Dermis blood vessel endothelial cell (primary cell): Measurements from ENCODE around the gene CTRL. TPM values are rescaled to one million over a fixed set of nuclear protein-coding genes. Genes with fewer than 3 reads are reported as not detected.

Experiments
- DNase-seq: peaks from one replicate; pipeline ENCODE4 v3.0.0; 2010
- total RNA-seq: library from RNA; depleted of rRNA; stranded (reverse); fragments of >200 nt; gene quantifications from 2 replicates; pipeline ENCODE4 v1.2.3, GENCODE V29; 2014

CTRL gene
- total RNA-seq, 1 donor from 2014 or later = 0.17 TPM

GRCh38 chr16:67962135-67962534 lies 30.5 kb upstream of the CTRL start:
- DNase-seq = no peak

GRCh38 chr16:67961551-67961957 lies 29.9 kb upstream of the CTRL start:
- no peak for DNase-seq

DNA sequence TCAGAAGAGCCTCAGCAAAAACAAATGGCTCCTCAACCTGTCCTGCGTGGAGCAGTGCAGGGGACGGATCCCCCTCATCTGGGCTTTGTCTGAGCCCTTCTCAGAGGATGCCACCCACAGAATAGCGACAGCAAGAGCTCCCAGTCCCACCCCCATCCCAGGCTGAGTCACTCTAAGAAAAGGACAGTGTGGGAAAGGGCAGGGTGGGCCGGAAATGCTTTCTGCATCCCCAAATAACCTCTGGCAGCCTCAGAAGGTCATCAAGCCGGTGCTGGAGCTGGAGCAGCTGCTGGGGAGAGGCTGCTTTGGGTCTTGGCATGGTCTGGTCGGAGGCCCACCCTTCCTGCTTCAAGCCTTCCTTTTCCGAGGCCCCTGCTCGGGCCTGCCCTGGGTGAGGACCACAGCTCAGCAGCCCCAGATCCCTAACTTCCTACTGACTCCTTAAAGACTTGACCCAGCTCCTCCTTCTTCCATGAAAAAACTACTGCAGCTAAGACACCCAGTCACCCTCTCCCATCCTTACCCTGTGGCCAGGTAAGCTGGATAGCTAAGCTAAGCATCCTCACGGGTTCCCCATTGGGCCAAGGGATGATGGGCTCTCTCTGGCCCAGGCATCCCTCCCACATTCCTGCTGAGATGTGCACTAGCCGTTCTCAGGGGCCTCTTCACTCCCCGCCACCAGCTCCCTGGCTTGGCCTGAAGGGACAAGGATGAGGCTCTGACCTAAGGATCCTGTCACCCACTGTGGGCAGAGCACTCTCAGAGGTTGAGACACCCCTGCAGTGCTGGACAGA lies 28.1 kb upstream of the CTRL start:
- DNase-seq = no peak

GRCh38 chr16:67957622-67958021 lies 26.0 kb upstream of the CTRL start:
- DNase-seq = no peak

DNA sequence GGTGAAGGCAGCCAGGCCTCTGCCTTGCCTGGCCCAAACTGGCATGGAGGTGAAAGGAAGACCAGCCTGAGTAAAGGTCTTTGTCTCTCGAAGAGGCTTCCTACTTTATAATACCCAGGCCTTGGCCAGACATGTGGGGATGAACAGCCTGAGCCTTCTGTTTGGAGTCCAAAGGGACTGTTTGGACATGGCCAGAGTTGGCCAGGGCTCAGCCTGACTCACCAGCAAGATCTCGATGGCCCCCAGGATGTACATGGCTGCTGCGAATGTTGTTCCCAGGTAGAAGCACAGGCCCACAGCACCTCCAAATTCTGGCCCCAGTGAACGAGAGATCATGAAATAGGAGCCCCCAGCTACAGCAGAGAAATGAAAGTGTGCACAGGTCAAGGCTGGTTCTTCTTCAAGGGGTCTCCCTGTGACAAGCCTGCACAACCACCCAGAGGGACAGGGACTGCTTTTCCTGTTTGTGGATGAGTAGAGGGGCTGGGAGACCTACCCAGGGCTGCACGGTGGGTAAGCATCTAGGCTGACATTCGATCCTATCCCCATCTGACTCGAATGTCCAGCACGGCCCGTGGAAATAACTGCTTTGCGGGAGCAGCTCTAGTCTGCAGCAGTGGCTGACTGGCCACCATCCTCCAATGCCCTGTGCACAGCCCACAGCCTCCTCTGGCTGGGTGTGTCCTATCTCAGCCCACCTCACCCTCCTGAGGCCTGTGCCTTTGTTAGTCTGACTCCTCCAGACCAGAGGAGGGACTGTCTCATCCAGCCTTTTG lies 22.9 kb upstream of the CTRL start:
- DNase-seq = no peak

DNA sequence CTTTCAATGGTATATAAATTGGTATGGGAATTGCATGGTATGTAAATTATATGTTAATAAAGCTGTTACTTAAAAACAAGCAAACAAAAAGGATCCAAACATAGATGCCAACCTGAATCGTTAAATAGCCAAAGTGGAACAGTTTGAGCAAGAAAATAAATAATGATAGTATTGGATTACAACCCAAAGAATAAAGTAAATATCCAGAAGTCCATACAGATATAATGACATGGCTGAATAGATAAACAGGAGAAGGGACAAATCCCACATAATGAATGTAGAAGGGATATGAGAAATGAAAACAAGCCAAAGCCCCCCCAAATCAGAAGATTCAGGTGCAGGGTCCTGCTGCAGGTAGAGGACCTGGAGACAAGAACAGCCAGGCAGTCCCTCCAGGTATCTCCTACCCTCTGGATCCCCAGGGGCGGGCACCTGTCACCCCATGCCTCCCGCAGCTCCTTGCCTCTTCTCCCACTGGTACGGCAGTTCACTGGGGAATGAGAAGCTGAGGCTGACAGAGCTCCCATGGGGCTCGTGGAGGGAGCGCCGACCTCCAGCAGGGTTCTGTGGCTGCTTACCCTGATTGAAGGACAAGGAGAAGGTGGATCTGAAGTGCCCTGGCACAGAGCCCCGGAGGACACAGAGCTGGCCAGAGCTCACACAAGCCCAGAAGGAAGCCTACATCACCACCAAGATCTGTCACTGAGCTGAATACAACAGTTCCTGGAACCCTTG lies 22.1 kb upstream of the CTRL start:
- DNase-seq = no peak

DNA sequence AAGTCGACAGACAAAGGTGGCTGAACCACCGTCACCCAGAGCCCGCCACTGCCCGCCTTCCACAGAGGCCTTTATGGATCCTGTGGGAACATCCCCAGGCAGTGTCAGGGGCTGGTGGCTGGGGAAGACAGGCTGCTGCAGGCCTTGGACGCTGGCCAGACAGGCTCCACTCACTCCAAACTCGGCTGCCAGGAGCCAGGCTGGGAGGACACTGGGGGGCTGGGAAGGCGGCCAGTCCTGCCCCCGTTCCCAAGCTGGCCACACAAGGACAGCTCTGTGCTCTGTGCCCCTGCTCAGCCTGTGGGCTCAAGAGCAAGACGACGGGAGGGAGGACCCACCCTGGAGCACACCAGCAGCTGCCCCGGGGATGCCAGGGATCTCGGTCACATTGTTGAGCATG lies 19.8 kb upstream of the CTRL start:
- DNase-seq = no peak

DNA sequence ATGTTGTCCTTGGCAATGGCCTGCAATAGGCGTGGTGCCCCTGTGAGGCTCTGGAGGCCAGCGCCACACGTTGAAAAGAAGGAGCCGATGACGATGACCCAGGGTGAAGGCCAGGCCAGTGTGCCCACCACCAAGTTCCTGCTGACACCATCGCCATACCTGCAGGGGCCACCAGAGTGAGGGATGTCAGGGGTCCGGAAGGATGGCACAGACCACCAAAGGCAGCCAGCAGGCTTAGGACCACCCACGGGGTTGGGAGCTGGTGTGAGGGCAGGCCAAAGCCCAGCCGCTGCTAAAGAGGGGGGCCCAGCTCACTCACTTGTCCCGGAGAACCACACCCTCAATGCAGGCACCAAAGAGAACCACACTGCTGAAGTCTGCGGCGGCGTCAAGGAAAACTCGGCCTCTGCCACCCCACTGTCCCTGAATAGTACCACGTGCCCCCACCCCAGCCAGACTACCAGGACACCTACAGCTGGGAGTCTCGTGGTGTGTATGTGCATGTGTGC lies 18.7 kb upstream of the CTRL start:
- DNase-seq = no peak

DNA sequence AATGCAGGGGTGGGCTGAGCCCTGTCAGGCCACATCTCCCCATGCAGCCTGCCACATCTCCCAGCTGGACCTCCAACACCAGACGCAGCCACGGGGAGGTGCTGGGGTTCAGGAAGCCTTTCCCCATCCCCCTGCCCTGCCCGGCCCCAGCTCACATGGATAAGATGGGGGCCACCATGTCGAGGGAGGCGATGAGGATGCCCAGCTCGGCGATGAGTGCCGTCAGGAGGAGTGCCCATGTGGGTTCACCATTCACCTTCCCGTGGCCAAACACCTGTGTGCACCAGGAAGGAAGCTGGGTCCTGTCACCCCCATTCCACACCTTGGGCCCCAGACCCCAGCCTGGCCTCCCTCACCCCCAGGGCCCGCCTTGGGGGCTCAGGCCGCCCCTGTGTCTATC lies 18.0 kb upstream of the CTRL start:
- no peak for DNase-seq

DNA sequence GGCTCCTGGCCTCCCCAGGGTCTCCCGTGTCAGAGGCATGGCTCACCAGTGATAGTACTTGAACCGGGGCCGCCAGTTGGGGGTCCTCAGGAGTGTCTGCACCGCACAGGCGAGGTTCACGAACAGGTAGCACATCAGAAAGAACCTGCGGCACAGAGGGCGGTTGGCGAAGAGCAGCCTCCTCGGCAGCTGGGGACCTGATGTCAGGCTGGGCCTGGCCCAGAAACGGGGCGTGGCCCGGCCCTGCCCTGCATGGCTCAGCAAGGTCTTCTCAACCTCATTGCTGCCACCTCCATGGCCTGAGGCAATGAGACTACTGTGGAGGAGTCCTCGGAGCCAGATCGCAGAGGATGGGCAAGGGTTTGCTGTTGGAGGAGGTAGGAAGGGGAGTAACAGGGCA lies 16.4 kb upstream of the CTRL start:
- no peak for DNase-seq

DNA sequence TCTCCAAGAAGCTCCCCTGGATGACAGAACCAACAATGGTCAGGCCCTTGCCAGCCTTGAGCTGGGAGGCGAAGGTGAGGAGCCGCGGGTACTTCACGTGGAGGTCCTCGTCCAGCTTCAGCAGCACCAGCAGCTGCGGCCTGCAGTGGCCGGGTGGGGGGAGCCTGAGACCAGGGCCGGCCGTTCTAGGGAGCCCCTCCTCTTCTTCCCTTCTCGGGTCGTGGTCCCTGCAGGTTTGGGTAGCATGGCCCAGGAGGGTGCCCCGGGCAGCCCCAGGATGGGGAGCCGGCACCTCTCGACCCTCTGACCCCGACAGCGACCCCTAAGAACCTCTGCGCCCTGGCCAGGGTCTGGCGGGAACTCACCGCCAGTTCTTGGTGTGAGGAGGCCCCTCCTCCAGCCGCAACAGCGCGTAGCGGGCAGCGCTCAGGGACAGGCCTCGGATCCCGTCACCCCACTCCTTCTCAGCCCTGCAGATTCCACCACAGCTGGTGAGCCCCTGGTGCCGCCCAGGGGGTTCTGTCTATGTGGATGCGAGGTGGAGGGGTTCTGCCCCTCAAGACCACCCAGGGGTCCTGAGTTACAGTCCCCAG lies 15.4 kb upstream of the CTRL start:
- DNase-seq = no peak

DNA sequence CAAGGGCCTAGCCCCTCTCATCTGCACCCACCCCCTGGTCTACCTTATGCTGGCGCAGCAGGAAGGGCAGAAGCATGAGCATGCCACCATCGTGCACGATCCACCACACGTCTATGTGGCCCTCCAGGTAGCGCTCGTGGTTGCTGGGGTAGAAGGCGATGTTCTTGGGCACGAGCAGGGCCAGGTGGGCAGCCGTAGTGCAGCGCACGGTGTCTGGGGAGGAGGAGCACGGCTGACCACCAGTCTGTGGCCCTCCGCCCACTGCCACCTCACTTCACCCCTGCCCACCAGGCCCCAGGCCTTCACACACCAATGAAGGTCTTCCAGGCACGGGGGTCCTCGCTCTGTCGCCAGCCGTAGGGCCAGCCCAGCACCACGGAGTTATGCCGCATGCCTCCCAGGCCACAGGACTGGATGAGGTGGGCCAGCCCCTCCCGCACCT lies 14.5 kb upstream of the CTRL start:
- no peak for DNase-seq

DNA sequence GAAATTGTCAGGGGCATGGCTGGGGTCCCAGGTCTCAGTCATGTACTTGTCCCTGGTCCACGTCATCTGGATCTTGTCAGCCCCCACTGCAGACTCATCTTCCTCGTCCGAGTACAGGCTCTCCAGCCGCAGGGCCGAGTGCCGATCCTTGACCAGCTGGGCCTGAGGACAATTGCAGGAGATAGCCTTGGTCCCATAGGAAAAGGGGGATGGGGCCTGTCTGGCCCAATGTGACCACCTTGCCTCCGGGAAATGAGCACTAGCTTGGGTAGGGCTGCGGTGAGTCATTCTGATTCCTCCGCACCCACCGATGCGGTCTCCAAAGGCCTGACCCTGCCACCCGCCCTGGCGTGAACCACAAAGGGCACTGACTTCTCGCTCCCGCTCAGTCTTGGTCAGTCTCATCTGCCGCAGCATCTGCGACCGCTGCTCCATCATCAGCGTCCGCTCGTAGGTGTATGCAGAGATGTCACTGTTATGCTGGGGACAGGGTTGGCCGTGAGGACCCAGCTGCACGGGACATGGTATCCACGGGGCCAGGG lies 13.8 kb upstream of the CTRL start:
- DNase-seq = no peak

GRCh38 chr16:67944690-67945391 lies 13.2 kb upstream of the CTRL start:
- no peak for DNase-seq

DNA sequence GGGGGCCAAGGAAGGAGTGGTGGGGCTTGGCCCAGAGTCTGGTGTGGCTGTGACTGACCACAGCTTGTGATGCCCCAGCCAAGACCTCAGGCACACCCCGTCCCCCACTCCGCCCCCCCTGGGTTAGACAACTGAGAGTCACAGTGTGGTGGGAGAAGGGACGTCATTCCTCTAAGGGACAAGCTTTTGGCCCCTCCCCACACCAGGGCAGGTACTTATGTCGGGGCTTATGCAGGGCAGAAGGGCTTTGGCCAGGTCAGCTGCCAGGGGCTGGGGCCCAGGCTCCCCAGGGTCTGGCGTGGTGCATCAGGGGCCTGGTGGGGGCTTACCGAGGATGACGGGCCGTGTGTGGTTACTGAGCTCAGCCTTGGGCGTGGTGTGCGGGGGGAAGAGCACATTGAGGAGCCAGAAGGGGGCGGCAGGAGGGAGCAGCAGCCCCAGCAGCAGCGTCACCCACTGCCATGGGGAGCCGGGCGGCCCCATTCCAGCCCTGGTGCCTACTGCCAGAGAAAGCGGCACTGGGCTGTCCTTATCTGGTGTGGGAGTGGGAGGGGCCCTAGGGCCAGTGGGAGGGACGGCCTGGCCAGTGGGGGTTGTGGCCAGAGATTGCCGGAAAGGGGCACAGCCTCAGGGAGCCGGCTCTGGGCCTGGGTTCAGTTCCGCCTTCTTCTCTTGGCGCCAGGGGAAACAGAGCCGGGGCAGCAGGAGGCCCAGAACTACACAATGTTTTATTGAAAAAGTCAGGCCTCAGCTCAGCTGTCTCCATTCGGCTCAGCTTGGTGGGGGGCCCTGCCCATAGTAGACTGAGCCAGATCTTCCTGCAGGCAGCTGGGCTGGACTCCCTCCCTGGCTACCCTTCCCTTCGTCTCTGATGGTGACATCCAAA lies 12.2 kb upstream of the CTRL start, which contains the start of gene LCAT:
TSS of gene LCAT (minus strand) at position 502 of the 886 bp plus-strand sequence. CDS start at position 483, 19 bp downstream.
- DNase-seq = no peak

GRCh38 chr16:67943256-67943618 lies 11.6 kb upstream of the CTRL start:
- no peak for DNase-seq

DNA sequence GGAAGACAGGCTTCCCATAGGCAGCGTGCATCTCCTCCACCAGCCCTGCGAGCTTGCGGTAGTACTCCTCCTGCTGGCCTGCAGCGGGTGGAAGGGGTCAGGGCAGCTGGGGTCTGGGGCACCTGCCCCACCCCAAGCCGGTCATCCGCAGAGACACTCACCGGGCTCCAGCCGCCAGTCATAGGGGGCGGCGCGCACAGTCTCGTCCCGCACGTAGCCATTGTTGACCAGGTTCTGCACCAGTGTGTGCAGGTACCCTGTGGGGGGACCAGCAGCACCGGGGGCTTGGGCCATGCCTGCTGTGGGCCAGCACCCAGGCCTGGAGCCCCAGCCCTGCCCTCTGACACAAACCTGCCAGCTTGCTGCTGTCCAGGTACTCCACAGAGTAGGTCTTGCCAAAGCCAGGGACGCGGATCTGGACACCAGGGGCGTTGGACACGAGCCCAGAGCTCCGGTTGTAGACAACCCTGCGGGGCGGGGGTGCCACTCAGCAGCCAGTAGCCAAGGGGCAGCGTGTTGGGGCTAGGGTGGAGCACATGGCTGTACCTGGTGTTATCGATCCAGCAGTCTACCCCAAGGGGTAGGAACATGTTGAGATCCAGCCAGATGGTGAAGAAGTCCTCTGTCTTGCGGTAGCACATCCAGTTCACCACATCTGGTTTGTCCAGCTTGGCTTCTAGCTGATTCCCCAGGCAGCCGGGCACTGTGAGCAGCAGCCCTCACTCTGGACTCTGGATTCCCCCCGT lies 11.0 kb upstream of the CTRL start:
- no peak for DNase-seq

- peak; percentile 68 for DNase-seq
Measured at GRCh38 chr16:67942200-67942509, 10.5 kb upstream of the CTRL start.

- DNase-seq = no peak
Measured at GRCh38 chr16:67941469-67942199, 10.0 kb upstream of the CTRL start.
